HepG2 (cell line): ENCODE results near the gene LRP10. TPM values are rescaled to one million over a fixed set of nuclear protein-coding genes. Genes with fewer than 3 reads are reported as not detected.

Experiments
- GATA4 ChIP-seq: sonication (generic); IDR thresholded peaks from 2 replicates; pipeline ENCODE4 v1.6.1; 2016; ENCODE audit warnings: antibody characterized with exemption, low read depth, borderline replicate concordance
- HDAC1 ChIP-seq: sonication (generic); formaldehyde crosslinking; IDR thresholded peaks from 2 replicates; pipeline ENCODE4 v1.5.1; 2020; ENCODE audit warnings: mild to moderate bottlenecking, missing genetic modification reagents
- HES4 ChIP-seq: sonication (generic); formaldehyde crosslinking; IDR thresholded peaks from 2 replicates; pipeline ENCODE4 v1.9.0; 2021; ENCODE audit warnings: mild to moderate bottlenecking, missing genetic modification reagents, borderline replicate concordance
- KLF16 ChIP-seq, 2 experiments: sonication (generic) in 1 of 2; formaldehyde crosslinking in 1 of 2; IDR thresholded peaks; 2 replicates each; pipeline versions ENCODE4 v1.6.1 to v1.8.0; 2016 to 2023; ENCODE audit warnings: missing genetic modification reagents in 2 of 2, missing compliant biosample characterization in 1 of 2
- MBD4 ChIP-seq: IDR thresholded peaks from 2 replicates; pipeline ENCODE4 v1.6.1; 2012; ENCODE audit warnings: low read length, inconsistent platforms, borderline replicate concordance
- NR2C2 ChIP-seq: sonication (generic); formaldehyde crosslinking; IDR thresholded peaks from 2 replicates; pipeline ENCODE4 v1.4.0; 2020; ENCODE audit warnings: missing genetic modification reagents, mild to moderate bottlenecking, moderate library complexity, borderline replicate concordance
- NR2F6 ChIP-seq, 2 experiments: IDR thresholded peaks; 2 replicates each; pipeline ENCODE4 v1.6.1; 2016; ENCODE audit warnings: antibody characterized with exemption in 1 of 2, mild to moderate bottlenecking in 1 of 2
- SMARCE1 ChIP-seq: fragments of 450-650 bp; IDR thresholded peaks from 2 replicates; pipeline ENCODE4 v1.6.1; 2017; ENCODE audit warnings: borderline replicate concordance
- SP4 ChIP-seq: sonication (generic); formaldehyde crosslinking; IDR thresholded peaks from 2 replicates; pipeline ENCODE4 v1.8.1; 2023; ENCODE audit warnings: mild to moderate bottlenecking, missing genetic modification reagents
- SRSF4 ChIP-seq: fragments of 200-400 bp; formaldehyde crosslinking; IDR thresholded peaks from one replicate; pipeline ENCODE4 v1.6.1; 2018; ENCODE audit warnings: mild to moderate bottlenecking, low read depth, low read length, moderate library complexity; ENCODE audit not compliant: poor library complexity, severe bottlenecking
- SRY ChIP-seq: sonication (generic); formaldehyde crosslinking; IDR thresholded peaks from 2 replicates; pipeline ENCODE4 v1.8.0; 2022; ENCODE audit warnings: mild to moderate bottlenecking, missing genetic modification reagents
- ZFP41 ChIP-seq: sonication (generic); formaldehyde crosslinking; IDR thresholded peaks from 2 replicates; pipeline ENCODE4 v1.4.0; 2020; ENCODE audit warnings: mild to moderate bottlenecking, missing genetic modification reagents, borderline replicate concordance
- ZFX ChIP-seq: sonication (generic); formaldehyde crosslinking; IDR thresholded peaks from 2 replicates; pipeline ENCODE4 v1.4.0; 2020; ENCODE audit warnings: mild to moderate bottlenecking, low read depth, missing genetic modification reagents, moderate library complexity
- ZNF12 ChIP-seq: sonication (generic); formaldehyde crosslinking; IDR thresholded peaks from 2 replicates; pipeline ENCODE4 v1.5.0; 2020; ENCODE audit warnings: missing genetic modification reagents
- ZNF143 ChIP-seq: sonication (generic); formaldehyde crosslinking; IDR thresholded peaks from 2 replicates; pipeline ENCODE4 v1.4.0; 2020; ENCODE audit warnings: missing genetic modification reagents
- ZNF180 ChIP-seq: sonication (generic); formaldehyde crosslinking; IDR thresholded peaks from 2 replicates; pipeline ENCODE4 v1.4.0; 2020; ENCODE audit warnings: low read depth, missing genetic modification reagents, borderline replicate concordance
- ZNF256 ChIP-seq: sonication (generic); formaldehyde crosslinking; conservative IDR thresholded peaks from 2 replicates; pipeline ENCODE4 v1.4.0; 2020; ENCODE audit warnings: missing genetic modification reagents
- ZNF460 ChIP-seq: sonication (generic); formaldehyde crosslinking; IDR thresholded peaks from 2 replicates; pipeline ENCODE4 v1.5.1; 2020; ENCODE audit warnings: missing genetic modification reagents, mild to moderate bottlenecking, borderline replicate concordance
- ZNF598 ChIP-seq: sonication (generic); formaldehyde crosslinking; IDR thresholded peaks from 2 replicates; pipeline ENCODE4 v1.5.1; 2020; ENCODE audit warnings: mild to moderate bottlenecking, missing genetic modification reagents, borderline replicate concordance
- ZNF672 ChIP-seq: sonication (generic); formaldehyde crosslinking; IDR thresholded peaks from 2 replicates; pipeline ENCODE4 v1.8.1; 2022; ENCODE audit warnings: missing genetic modification reagents
- ZNF781 ChIP-seq: sonication (generic); formaldehyde crosslinking; IDR thresholded peaks from 2 replicates; pipeline ENCODE4 v1.5.1; 2020; ENCODE audit warnings: borderline replicate concordance, mild to moderate bottlenecking, missing genetic modification reagents; ENCODE audit errors: not compliant biosample characterization
- polyA plus RNA-seq, 8 experiments: library from polyadenylated mRNA; depleted of rRNA in 3 of 8; stranded (reverse) in 7 of 8; unstranded in 1 of 8; fragments of >200 nt; fragmentation: Illumina TruSeq in 4 of 8; extraction: Trizol in 4 of 8; gene quantifications; 2 replicates each; pipeline versions ENCODE4 v1.2.1 to v1.2.3, GENCODE V29; 2011 to 2016; ENCODE audit warnings: low read depth in 4 of 8, missing spikeins in 1 of 8, mixed read lengths in 1 of 8; ENCODE audit not compliant: insufficient read depth in 1 of 8
- total RNA-seq, 5 experiments: library from RNA; depleted of rRNA; stranded (reverse); fragments of >200 nt; fragmentation: Illumina TruSeq; extraction: Trizol; gene quantifications; 2 replicates each; pipeline ENCODE4 v1.2.3, GENCODE V29; 2016; ENCODE audit warnings: low read depth in 1 of 5
- TF ChIP-seq, protein P1 (sequence below): sonication (generic); formaldehyde crosslinking; IDR thresholded peaks from 2 replicates; pipeline ENCODE4 v1.5.1; 2020; ENCODE audit warnings: mild to moderate bottlenecking, missing genetic modification reagents, moderate library complexity
- TF ChIP-seq, protein P2 (sequence below): sonication (generic); formaldehyde crosslinking; IDR thresholded peaks from 2 replicates; pipeline ENCODE4 v1.5.0; 2020; ENCODE audit warnings: mild to moderate bottlenecking, missing genetic modification reagents, moderate library complexity
- TF ChIP-seq, protein P3 (sequence below), 2 experiments: sonication (generic) in 1 of 2; formaldehyde crosslinking in 1 of 2; IDR thresholded peaks; 2 replicates each; pipeline versions ENCODE4 v1.5.1 to v1.6.1; 2011 to 2020; ENCODE audit warnings: borderline replicate concordance in 1 of 2, low read depth in 1 of 2, low read length in 1 of 2, mild to moderate bottlenecking in 1 of 2, missing genetic modification reagents in 1 of 2, moderate library complexity in 1 of 2

Gene LRP10
- total and polyA plus RNA-seq, 2 of the 13 experiments (the other 11 are each of a cell fraction or from before 2014, with no cell fraction given): 16.9 to 45.2 TPM

DNA sequence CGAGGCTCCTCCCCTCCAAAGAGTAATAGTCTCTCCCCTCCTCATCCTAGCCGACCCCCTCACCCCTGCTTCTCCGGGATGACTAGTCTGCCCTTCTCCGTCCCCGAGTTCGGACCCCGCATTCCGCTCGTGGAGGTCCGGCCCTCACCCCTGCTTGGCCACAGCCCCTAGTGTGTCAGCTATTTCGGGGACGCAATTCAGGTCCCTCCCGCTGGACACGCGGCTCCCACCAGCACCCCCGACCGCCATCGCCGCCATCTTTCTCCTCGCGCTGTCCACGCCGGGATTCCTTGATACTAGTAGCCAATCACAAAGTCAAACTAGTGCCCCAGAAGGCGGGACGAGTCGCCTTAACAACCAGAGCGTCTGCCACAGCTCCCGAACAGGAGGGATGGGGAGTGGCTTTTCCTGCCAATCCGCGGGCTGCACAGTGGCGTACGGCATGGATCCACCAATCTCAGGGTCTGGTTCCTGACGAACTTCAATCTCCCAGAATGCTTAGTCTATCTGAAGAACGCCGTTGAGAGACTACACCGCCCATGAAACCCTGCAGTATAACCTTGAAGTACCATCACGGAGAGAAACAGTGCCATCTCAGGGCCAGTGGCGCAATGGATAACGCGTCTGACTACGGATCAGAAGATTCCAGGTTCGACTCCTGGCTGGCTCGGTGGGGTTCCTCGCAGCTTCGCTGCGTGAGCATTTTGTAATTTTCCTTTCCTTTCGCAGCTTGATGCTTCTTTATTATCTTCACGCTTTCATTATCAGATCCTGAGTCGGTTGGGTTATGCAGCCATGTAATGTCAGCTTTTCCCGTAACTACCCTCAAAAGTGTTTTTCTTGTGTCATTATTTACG, 57.8 kb downstream of the LRP10 start, which contains the start of gene PRMT5 (continued):
- TF ChIP-seq, protein P1, sequence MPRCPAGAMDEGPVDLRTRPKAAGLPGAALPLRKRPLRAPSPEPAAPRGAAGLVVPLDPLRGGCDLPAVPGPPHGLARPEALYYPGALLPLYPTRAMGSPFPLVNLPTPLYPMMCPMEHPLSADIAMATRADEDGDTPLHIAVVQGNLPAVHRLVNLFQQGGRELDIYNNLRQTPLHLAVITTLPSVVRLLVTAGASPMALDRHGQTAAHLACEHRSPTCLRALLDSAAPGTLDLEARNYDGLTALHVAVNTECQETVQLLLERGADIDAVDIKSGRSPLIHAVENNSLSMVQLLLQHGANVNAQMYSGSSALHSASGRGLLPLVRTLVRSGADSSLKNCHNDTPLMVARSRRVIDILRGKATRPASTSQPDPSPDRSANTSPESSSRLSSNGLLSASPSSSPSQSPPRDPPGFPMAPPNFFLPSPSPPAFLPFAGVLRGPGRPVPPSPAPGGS (CRISPR knock-in tag): peak; percentile 92
- peak; percentile 97; the same call in 1 of the 2 replicates for TF ChIP-seq ZNF598 (CRISPR knock-in tag)
- TF ChIP-seq ZNF180 (CRISPR knock-in tag): peak; percentile 98
- TF ChIP-seq ZNF256 (CRISPR knock-in tag): peak; percentile 93
- TF ChIP-seq ZNF143: peak; percentile 94
- TF ChIP-seq HDAC1 (CRISPR knock-in tag): peak; percentile 97
- no peak for TF ChIP-seq SRSF4
- no peak for TF ChIP-seq SMARCE1
- TF ChIP-seq ZNF460: no peak; the same call in 1 of the 2 replicates
- TF ChIP-seq, protein P2, sequence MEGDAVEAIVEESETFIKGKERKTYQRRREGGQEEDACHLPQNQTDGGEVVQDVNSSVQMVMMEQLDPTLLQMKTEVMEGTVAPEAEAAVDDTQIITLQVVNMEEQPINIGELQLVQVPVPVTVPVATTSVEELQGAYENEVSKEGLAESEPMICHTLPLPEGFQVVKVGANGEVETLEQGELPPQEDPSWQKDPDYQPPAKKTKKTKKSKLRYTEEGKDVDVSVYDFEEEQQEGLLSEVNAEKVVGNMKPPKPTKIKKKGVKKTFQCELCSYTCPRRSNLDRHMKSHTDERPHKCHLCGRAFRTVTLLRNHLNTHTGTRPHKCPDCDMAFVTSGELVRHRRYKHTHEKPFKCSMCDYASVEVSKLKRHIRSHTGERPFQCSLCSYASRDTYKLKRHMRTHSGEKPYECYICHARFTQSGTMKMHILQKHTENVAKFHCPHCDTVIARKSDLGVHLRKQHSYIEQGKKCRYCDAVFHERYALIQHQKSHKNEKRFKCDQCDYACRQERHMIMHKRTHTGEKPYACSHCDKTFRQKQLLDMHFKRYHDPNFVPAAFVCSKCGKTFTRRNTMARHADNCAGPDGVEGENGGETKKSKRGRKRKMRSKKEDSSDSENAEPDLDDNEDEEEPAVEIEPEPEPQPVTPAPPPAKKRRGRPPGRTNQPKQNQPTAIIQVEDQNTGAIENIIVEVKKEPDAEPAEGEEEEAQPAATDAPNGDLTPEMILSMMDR: peak; percentile 60
- TF ChIP-seq, protein P3, sequence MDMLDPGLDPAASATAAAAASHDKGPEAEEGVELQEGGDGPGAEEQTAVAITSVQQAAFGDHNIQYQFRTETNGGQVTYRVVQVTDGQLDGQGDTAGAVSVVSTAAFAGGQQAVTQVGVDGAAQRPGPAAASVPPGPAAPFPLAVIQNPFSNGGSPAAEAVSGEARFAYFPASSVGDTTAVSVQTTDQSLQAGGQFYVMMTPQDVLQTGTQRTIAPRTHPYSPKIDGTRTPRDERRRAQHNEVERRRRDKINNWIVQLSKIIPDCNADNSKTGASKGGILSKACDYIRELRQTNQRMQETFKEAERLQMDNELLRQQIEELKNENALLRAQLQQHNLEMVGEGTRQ (IDR thresholded peaks at IDR 0.05; ENCODE audit: low read depth, low read length): no peak
- TF ChIP-seq, protein P3 (CRISPR knock-in tag; IDR thresholded peaks at IDR 0.05; ENCODE audit: borderline replicate concordance): no peak; the same call in 1 of the 2 replicates
- no peak for TF ChIP-seq MBD4
- TF ChIP-seq SRY (CRISPR knock-in tag): peak; percentile 99
- TF ChIP-seq HES4 (CRISPR knock-in tag): 0 out of 2 replicates have a peak, but pooled peaks have one; percentile 5
- TF ChIP-seq ZNF672 (CRISPR knock-in tag): no peak
- peak; percentile 52 for TF ChIP-seq ZFP41 (CRISPR knock-in tag)
- peak; percentile 76 for TF ChIP-seq NR2F6 (IDR thresholded peaks at IDR 0.05)
- peak; percentile 86 for TF ChIP-seq NR2F6 (CRISPR knock-in tag; IDR thresholded peaks at IDR 0.05)
- TF ChIP-seq NR2C2: peak; percentile 73; the same call in 1 of the 2 replicates
- peak; percentile 93 for TF ChIP-seq ZNF12 (CRISPR knock-in tag)
- TF ChIP-seq SP4 (CRISPR knock-in tag): peak; percentile 97
- TF ChIP-seq ZNF781 (CRISPR knock-in tag): peak; percentile 98
- TF ChIP-seq ZFX (CRISPR knock-in tag): peak; percentile 85; the same call in 1 of the 2 replicates
- peak in 1 of 2 experiments; percentile 99; a peak in 3 of 4 replicates for TF ChIP-seq KLF16 (CRISPR knock-in tag; IDR thresholded peaks at IDR 0.05)
- peak; percentile 87 for TF ChIP-seq GATA4
